ENCODE measurements around the gene CYSTM1.
A peak's percentile ranks its signal among the peaks of the same experiment; 100 is the strongest.
"Not testable (repeated sequence)": the region's sequence is repeated elsewhere in the genome, so short reads cannot be mapped to it uniquely, and the experiment has no call there.

Gene CYSTM1

DNA sequence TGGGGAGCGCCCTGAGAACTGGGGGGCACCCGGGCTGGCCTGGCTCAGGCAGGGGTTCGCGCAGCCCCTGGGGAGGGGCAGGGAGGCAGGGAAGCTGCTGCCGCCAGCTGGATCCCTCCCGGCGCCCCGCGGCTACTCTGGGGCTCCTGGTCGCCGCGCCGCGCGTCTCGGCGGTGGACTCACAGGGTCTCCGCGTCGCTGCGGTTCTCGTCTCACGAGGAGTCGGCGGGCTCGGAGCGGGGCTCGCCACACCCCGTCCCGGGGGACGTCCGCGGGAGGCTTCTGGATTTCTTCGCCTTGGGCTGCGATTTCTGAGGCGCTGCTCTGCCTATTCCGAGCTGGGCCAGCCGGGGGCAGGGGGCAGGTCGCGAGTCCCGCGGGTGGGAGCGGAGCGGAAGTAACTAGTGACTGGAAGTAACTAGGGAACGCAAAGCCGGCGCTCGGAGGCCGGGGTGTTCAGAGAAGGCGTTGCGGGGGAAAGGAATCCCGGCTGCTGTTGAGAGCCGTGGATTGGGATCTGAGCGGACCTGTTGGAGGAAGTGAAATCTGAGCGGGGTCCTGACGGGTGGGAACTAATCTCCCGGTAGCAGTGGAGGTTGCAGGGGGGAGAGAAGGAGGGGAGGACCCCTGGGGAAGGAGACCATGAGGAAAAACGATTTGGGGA, 511 bp downstream of the CYSTM1 start:
- DNase-seq (ENCODE audit: insufficient read length, low spot score), result peak; percentile 36
- no peak for FAIRE-seq

DNA sequence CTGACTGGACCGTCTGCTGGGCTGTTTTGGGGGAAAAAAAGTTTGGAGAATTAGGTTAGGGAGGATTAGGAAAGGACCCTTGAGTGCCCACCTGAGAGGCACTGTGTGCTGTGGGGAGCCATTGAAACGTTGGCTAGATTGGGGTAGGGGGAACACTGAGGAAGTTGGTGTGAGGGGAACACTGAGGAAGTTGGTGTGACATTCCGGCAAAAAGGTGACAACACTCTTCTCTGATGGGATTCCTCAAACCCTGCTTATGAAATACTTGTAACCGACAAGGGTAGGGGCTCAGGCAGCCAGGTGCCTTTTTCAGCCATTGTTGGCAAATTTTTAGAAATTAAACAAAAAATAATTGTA, 1.0 kb downstream of the CYSTM1 start:
- no peak for FAIRE-seq
- no peak for DNase-seq (ENCODE audit: insufficient read length, low spot score)

DNA sequence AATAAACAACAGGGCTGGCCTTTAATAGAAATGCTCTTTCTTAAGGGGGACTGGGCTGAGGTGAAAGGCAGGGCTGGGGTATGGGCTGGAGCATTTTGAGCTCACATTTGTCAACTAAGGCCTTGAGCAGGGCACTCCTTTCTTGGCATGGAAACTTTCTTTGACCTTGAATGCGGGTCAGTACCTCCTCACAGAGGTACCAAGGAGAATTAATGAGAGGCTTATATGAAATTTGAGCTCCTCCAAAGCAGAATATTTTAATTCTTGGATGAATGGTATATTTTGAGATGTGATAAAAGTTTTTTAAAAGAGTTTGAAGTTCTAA, 3.1 kb downstream of the CYSTM1 start:
- DNase-seq (ENCODE audit: insufficient read length, low spot score) (no peak), FAIRE-seq (no peak)

- no peak for DNase-seq (ENCODE audit: insufficient read length, low spot score)
- no peak for FAIRE-seq
Measured at GRCh38 chr5:140178482-140179116, 3.6 kb downstream of the CYSTM1 start.

GRCh38 chr5:140181002-140181483, 6.1 kb downstream of the CYSTM1 start:
- DNase-seq (ENCODE audit: insufficient read length, low spot score) (peak; percentile 42), FAIRE-seq (peak; percentile 86)

- FAIRE-seq (no peak), DNase-seq (ENCODE audit: insufficient read length, low spot score) (no peak)
Measured at GRCh38 chr5:140181525-140181924, 6.5 kb downstream of the CYSTM1 start.

- FAIRE-seq (peak; percentile 39), DNase-seq (ENCODE audit: insufficient read length, low spot score) (no peak)
Measured at GRCh38 chr5:140182075-140182711, 7.2 kb downstream of the CYSTM1 start.

DNA sequence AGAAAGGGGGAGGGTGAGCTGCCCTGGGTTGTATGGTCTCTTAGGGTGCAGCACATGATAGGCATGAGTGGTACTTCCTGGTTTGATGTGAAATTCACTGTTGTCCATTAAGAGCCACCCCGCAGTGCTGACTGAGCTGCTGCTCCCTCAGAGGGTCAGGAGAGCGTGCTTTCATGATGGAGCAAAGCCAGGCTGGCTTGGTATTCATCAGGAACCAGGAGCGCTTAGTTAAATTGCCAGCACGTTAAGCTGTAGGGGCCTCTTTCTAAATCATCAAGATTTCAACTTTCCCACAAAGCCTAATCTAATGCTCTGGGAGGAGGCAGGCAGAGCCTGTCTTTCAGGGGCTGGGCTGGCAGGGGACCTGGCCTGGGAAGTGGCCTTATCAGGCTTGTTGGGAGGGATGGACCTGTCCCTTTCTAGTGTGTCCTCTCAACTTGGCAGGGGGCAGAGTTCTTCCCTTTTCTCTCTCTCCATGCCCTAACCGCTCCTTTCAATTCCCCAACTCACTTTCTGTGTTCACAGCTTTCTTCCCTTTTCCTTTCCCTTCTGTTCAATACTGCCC, 7.9 kb downstream of the CYSTM1 start:
- DNase-seq (ENCODE audit: insufficient read length, low spot score) (no peak), FAIRE-seq (no peak)

GRCh38 chr5:140185409-140185808, 10.4 kb downstream of the CYSTM1 start:
- DNase-seq (ENCODE audit: insufficient read length, low spot score), result no peak
- FAIRE-seq, result no peak

DNA sequence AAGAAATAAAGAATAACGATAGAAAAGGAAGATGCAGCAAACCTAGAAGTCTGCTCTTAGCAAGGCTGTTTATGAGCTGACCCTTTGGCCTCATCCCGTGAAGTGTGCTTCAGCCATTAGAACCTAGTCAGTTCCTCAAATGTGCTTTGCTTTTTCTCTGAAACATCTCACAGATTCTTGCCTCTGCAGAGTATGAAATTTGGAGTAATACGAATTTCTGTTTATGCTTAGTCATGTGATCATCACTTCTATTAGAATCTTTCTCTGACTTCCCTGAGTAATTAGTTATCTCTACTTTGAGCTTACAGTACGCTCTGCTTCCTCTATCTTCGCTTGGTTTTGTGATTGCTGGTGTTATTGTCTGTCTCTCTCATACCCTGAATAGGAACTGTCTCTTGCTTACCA, 11.3 kb downstream of the CYSTM1 start:
- FAIRE-seq (no peak), DNase-seq (ENCODE audit: insufficient read length, low spot score) (no peak)

GRCh38 chr5:140189253-140189652, 14.3 kb downstream of the CYSTM1 start:
- DNase-seq (ENCODE audit: insufficient read length, low spot score) (no peak), FAIRE-seq (no peak)

DNA sequence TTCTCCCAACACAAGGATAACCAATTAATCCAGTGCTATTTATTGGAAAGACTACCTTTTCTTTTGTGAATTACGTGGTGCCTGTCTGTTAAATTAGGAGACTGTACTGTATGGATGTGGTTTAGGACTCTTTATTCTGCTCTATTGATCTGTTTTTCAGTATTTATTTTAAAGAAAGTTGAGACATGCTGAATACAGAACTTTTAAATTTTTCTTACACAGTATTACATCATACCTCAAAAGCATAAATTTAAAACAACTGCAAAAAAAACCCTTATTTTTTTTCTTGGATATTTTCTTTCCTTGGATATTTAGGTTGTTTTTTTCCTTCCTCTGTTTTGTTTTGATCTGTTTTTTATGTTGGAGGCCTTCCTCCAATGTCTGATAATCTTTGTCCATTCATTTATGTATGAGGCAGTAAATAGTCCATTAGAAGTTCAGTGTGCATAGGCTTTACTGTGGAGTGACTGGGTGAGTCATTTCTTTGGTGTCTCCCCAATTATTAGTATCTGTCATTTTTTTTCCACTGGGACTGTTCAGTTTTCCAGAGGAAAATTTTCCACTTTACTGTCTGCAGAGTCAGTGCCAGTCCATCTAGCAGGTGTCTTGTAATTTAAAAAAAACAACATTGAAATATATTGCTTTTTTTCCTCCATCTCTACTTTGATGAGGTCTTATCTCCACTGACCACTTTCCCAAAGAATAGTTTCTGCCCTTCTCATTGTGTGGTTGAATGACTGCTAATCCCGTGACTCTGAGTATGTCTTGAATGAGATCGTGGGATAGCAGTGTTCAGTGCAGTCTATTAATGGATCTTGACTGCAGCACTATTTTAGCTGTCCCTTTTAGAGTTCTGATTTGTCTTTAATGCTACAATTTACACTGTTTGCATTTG, 15.2 kb downstream of the CYSTM1 start:
- peak; percentile 21 for FAIRE-seq
- DNase-seq (ENCODE audit: insufficient read length, low spot score), result no peak

GRCh38 chr5:140190872-140191218, 15.9 kb downstream of the CYSTM1 start:
- DNase-seq (ENCODE audit: insufficient read length, low spot score) (no peak), FAIRE-seq (no peak)

DNA sequence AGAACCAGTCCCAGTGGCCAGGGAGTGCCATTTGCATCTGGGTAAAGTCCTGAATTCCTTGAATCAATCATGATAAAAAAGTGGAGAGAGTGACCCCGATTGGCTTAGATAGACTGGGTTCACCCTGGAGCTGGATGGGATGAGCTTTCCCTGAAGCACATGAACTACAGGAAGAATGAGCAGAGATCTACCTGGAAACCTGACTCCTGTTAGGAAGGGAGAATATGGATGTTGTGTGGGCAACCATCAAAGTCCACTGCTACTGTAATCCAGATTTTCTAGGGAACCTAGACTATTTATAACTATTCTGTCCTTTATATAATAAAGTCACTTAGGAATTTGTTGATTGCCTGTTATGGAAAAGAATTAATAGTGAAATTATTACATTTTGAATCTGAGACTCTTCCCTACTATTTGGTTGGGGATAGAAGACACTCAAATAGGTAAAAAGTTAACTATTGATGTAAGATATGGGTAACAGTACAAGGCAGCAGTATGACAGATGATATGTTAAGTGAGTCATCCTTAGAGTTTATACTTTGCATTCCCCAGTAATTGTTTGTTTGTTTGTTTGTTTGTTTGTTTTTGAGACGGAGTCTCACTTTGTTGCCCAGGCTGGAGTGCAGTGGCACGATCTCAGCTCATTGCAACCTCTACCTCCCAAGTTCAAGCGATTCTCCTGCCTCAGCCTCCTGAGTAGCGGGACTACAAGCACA, 17.9 kb downstream of the CYSTM1 start:
- DNase-seq (ENCODE audit: insufficient read length, low spot score), result no peak

GRCh38 chr5:140194662-140195061, 19.7 kb downstream of the CYSTM1 start:
- FAIRE-seq (no peak), DNase-seq (ENCODE audit: insufficient read length, low spot score) (no peak)

More for the DNA sequence above, 17.9 kb downstream of the CYSTM1 start:
- FAIRE-seq, result no peak

DNA sequence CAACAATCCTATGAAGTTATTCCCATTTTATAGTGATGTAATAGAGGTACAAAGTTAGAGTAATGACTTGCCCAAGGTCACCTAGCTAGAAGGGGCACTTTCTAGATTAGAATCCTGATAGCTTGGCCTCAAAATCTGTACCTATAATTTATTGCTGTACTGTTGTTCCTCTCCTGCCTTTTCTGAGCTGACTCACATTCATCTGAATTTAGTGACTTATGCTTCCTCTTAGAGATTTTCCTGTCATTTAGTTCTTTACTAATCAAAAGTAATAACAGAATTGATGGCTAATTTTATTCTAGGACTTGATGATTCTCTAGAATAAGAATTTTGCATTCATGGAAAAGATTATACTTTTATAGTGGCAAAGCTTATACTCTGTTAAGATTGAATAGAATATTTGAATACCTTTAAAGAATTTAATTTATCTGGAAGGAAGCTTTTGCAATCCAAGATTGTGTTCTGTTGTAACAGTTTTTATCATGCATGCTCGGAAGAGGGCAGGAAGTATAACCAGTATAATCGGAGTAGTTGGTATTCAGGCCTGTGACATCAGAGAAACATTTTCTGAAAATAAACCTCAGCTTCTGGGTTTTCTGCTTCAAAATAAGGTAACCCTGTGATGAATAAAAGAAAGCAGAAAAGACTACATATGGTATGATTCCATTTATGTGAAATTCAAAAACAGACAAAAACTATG, 21.3 kb downstream of the CYSTM1 start:
- no peak for DNase-seq (ENCODE audit: insufficient read length, low spot score)
- FAIRE-seq, result no peak

- DNase-seq (ENCODE audit: insufficient read length, low spot score) (no peak), FAIRE-seq (no peak)
Measured at GRCh38 chr5:140197023-140197422, 22.0 kb downstream of the CYSTM1 start.

- not testable (repeated sequence) for DNase-seq (ENCODE audit: insufficient read length, low spot score); FAIRE-seq
Measured at GRCh38 chr5:140198915-140199314, 23.9 kb downstream of the CYSTM1 start.

- DNase-seq (ENCODE audit: insufficient read length, low spot score) (no peak), FAIRE-seq (no peak)
Measured at GRCh38 chr5:140202078-140202477, 27.1 kb downstream of the CYSTM1 start.

DNA sequence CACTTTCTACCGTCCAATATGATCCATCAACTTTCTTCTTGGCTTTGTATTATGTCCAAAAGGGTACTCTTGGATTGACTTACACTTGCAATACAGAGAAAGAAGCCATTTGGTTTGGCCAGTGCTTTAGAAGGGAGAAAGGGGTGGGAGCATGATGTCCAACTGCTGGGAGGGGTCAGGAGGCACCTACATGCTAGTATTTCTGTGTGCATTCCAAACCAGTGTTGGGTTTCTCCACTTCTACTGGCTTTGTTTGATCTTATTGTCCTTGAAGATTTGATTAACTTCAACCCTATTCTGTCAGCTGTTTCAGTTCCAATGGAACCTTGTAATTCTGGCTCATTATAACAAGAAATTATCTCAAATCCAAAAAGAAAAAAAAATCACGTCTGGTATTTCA, 27.6 kb downstream of the CYSTM1 start:
- FAIRE-seq (no peak), DNase-seq (ENCODE audit: insufficient read length, low spot score) (no peak)
